OCI-LY3 (cell line): ENCODE data around the gene ARHGDIA.

Experiments used
- H2AFZ ChIP-seq: fragments of 200-600, 300-600 bp; shearing (Covaris generic); 2 replicates; pipeline ENCODE4 v1.6.0; 2014; ENCODE audit warnings: antibody characterized with exemption, low read depth, low read length
- H3K27ac ChIP-seq: fragments of 200-600, 300-600 bp; sonication (generic); 2 replicates; pipeline ENCODE4 v1.5.1; 2014; ENCODE audit warnings: mild to moderate bottlenecking, low read length, moderate library complexity, mixed read lengths
- H3K27me3 ChIP-seq: fragments of 200-600, 300-600 bp; sonication (generic); 2 replicates; pipeline ENCODE4 v1.6.1; 2014; ENCODE audit warnings: low read depth, low read length, mixed read lengths
- H3K36me3 ChIP-seq: fragments of 200-600, 300-600 bp; sonication (generic); replicated peaks from 2 replicates; pipeline ENCODE3; 2014; ENCODE audit warnings: low read depth, low read length, mixed read lengths
- H3K4me1 ChIP-seq: fragments of 300-600, 200-600 bp; sonication (generic); 2 replicates; pipeline ENCODE4 v1.6.1; 2014; ENCODE audit warnings: low read length, mixed read lengths
- H3K4me2 ChIP-seq: fragments of 200-600, 300-600 bp; sonication (generic); 2 replicates; pipeline ENCODE4 v1.6.1; 2014; ENCODE audit warnings: low read length, mixed read lengths
- H3K4me3 ChIP-seq: fragments of 300-600, 200-600 bp; sonication (generic); 2 replicates; pipeline ENCODE4 v1.5.1; 2014; ENCODE audit warnings: antibody characterized with exemption, mild to moderate bottlenecking, low read length, moderate library complexity
- H3K79me2 ChIP-seq: fragments of 300-600, 200-600 bp; shearing (Covaris generic); 2 replicates; pipeline ENCODE4 v1.6.1; 2014; ENCODE audit warnings: mild to moderate bottlenecking, low read length, mixed read lengths
- H3K9ac ChIP-seq: fragments of 300-600, 200-600 bp; shearing (Covaris generic); 2 replicates; pipeline ENCODE4 v1.6.0; 2014; ENCODE audit warnings: mild to moderate bottlenecking, low read length, moderate library complexity
- H3K9me3 ChIP-seq: fragments of 200-600, 300-600 bp; shearing (Covaris generic); 2 replicates; pipeline ENCODE4 v1.6.1; 2014; ENCODE audit warnings: low read length, mixed read lengths; ENCODE audit not compliant: insufficient read depth
- H4K20me1 ChIP-seq: fragments of 200-600, 300-600 bp; sonication (generic); 2 replicates; pipeline ENCODE4 v1.6.1; 2016; ENCODE audit warnings: low read length, mixed read lengths; ENCODE audit not compliant: insufficient read depth
- EZH2phosphoT487 ChIP-seq: fragments of 200-600 bp; shearing (Covaris generic); IDR thresholded peaks from 2 replicates; pipeline ENCODE4 v1.6.1; 2018; ENCODE audit warnings: antibody characterized with exemption, mixed run types, low read depth
- TF ChIP-seq, protein P1 (sequence below): fragments of 200-600, 300-600 bp; sonication (generic); IDR thresholded peaks from 2 replicates; pipeline ENCODE4 v1.5.1; 2014; ENCODE audit warnings: antibody characterized with exemption, low read length, low read depth

Gene ARHGDIA

DNA sequence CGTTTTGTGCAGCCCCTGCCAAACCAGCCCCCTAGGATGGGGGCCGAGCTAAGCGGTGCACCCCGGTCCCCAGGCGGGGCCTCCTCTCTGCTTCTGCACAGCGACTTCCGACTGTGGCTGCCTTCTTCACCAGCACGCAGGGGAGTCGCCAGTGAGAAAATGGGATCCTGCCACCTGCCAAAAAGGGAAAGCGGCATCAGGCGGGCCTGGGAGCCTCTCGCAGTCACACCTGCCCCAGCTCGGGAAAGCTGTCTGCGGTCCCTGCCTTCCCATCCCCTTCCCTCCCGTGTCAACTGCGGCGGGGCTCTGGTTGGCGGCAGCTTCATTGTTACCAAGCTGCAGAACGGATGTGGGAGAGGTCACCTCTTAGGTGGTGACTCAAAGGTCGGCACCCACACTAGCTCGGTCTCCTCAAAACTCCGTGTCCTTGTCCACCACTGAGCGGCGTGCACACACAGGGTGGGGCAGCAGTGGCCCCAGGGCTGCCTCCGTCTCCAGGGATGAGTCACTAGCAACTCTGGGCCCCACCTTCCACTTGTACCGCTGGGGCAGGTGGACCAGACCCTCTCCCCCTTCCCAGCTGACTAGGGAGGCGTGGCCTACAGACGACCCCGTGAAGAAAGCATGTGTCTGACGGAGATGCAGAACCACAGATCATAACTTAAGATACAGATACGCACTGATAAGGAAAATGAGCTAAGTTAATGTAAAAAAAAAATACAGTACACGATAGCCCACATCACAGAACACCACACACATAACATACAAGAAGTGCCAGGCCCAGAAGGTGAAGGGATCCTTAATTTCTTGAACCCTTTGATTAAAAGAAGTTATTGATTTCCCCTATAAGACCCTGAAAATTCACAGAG lies 41.5 kb upstream of the ARHGDIA start:
- no peak overlapping the region for H3K27ac ChIP-seq
- H3K27me3 ChIP-seq, result no peaks in the 10 kb centered on the region
- H3K79me2 ChIP-seq, result peaks cover 30% of the 10 kb centered on the region
- no peaks in the 10 kb centered on the region for H3K9me3 ChIP-seq
- H3K9ac ChIP-seq, result no peak overlapping the region
- no peak for TF ChIP-seq EZH2phosphoT487
- TF ChIP-seq, protein P1, sequence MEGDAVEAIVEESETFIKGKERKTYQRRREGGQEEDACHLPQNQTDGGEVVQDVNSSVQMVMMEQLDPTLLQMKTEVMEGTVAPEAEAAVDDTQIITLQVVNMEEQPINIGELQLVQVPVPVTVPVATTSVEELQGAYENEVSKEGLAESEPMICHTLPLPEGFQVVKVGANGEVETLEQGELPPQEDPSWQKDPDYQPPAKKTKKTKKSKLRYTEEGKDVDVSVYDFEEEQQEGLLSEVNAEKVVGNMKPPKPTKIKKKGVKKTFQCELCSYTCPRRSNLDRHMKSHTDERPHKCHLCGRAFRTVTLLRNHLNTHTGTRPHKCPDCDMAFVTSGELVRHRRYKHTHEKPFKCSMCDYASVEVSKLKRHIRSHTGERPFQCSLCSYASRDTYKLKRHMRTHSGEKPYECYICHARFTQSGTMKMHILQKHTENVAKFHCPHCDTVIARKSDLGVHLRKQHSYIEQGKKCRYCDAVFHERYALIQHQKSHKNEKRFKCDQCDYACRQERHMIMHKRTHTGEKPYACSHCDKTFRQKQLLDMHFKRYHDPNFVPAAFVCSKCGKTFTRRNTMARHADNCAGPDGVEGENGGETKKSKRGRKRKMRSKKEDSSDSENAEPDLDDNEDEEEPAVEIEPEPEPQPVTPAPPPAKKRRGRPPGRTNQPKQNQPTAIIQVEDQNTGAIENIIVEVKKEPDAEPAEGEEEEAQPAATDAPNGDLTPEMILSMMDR, result no peak
- peaks cover 14% of the 10 kb centered on the region for H3K4me1 ChIP-seq
- peaks cover 10% of the 10 kb centered on the region; the same call in 1 of the 2 replicates for H4K20me1 ChIP-seq
- peaks cover 34% of the 10 kb centered on the region for H3K36me3 ChIP-seq
- no peak overlapping the region for H2AFZ ChIP-seq
- no peak overlapping the region for H3K4me3 ChIP-seq
- H3K4me2 ChIP-seq, result no peak overlapping the region

DNA sequence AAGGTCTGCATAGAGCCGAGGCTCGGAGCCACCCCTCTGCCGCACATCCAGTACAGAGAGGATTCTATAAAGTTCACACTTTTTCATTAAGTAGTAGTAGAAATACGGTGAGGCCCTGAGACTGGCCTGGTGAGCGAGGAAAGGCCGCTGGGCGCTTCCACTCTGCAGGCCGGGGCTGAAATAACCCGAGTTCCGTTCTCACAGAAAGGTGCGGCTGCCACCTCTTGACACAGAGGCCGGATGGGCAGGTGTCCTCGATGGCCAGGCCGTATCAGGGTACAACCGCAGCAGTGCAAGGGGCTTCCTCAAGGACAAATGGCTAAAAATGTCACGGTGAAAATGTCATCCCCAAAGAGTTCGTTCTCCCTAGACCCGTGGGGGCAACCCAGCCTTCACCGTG lies 40.8 kb upstream of the ARHGDIA start:
- peaks cover 11% of the 10 kb centered on the region for H3K4me1 ChIP-seq
- no peak overlapping the region for H3K9ac ChIP-seq
- H3K36me3 ChIP-seq, result peaks cover 34% of the 10 kb centered on the region
- H4K20me1 ChIP-seq, result peaks cover 7% of the 10 kb centered on the region; the same call in 1 of the 2 replicates
- no peak for TF ChIP-seq EZH2phosphoT487
- TF ChIP-seq, protein P1, result no peak
- peaks cover 23% of the 10 kb centered on the region for H3K79me2 ChIP-seq
- no peaks in the 10 kb centered on the region for H3K27me3 ChIP-seq
- H2AFZ ChIP-seq, result no peak overlapping the region
- peak overlapping the region; percentile 56; the same call in 1 of the 2 replicates for H3K4me3 ChIP-seq
- H3K4me2 ChIP-seq, result peak overlapping the region; percentile 42
- no peaks in the 10 kb centered on the region for H3K9me3 ChIP-seq
- H3K27ac ChIP-seq, result no peak overlapping the region

DNA sequence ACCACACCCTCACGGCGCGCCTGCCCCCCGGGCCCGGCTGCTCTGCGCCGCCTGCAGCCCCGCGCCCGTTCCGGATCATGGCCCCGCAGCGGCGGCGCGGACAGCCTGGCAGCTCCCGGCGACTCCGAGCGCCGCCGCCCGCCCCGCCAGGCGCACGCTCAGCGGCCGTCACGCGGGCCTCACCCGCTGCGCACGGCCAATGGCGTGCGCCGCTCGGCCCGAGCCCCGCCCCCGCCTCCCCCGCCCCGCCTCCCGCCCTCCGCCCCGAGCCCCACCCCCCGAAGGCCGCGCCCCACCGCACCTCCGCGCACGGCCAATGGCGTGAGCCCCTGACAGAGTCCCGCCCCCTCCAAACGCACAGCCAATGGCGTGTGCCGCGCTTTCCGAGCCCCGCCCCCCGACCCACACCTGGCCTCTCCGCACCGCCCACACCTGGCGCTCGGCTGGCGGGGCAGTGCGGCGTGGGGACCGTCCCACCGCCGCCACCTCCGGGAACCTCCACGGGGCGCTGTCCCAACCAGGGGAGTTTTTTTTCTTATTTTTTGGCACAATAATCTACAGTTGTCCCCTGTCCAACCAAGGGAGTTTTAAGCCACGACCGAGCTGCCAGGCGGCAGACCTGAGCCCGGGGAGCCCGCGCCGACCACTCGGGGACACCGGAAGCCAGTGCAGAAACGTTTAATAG lies 40.3 kb upstream of the ARHGDIA start, which contains the start of gene PCYT2:
PCYT2 (minus strand) TSS at position 123 of the 685 bp plus-strand sequence; CDS start at position 79, 44 bp downstream.
- TF ChIP-seq EZH2phosphoT487, result no peak
- H3K4me2 ChIP-seq, result peak within 1 kb of the TSS; percentile 91
- peak within 1 kb of the TSS; percentile 96 for H3K4me3 ChIP-seq
- no peaks in the 10 kb centered on the region for H3K9me3 ChIP-seq
- no peak within 1 kb of the TSS for H3K27ac ChIP-seq
- peak within 1 kb of the TSS; percentile 76 for H3K9ac ChIP-seq
- no peaks in the 10 kb centered on the region for H3K27me3 ChIP-seq
- peaks cover 7% of the 10 kb centered on the region for H3K4me1 ChIP-seq
- H4K20me1 ChIP-seq, result 0 out of 2 replicates have a peak, but pooled peaks cover 4% of the 10 kb centered on the region
- H3K36me3 ChIP-seq, result peaks cover 34% of the 10 kb centered on the region
- no peak within 1 kb of the TSS for H2AFZ ChIP-seq
- H3K79me2 ChIP-seq, result peaks cover 17% of the 10 kb centered on the region

DNA sequence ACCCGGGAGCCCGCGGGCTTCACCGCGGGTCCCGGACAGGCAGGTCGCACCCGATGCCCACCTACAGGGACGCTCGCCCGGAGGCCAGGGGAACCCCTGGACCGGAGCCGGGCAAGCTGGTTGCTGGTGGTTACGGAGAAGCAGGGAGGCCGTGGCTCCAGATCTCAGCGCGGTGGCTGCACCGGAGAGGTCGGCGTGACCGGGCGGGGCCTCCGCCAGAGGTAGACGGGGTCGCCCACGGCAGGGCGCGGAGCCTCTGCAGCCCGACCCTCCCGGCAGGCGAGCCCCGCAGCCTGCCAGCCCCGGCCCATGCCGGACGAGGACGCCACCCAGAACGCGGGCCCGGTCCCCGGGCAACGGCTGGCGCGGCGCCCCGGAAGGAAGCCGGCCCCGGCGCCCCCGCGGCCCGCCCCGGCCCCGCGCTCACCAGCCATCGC lies 39.7 kb upstream of the ARHGDIA start:
- Histone ChIP-seq H3K9ac (peak overlapping the region; percentile 76), H3K4me1 (peaks cover 7% of the 10 kb centered on the region), H2AFZ (no peak overlapping the region), H4K20me1 (0 out of 2 replicates have a peak, but pooled peaks cover 4% of the 10 kb centered on the region), H3K4me2 (peak overlapping the region; percentile 91), H3K36me3 (peaks cover 30% of the 10 kb centered on the region), H3K27ac (no peak overlapping the region), H3K79me2 (peaks cover 12% of the 10 kb centered on the region; the same call in 1 of the 2 replicates), H3K4me3 (peak overlapping the region; percentile 96), H3K9me3 (no peaks in the 10 kb centered on the region), H3K27me3 (no peaks in the 10 kb centered on the region)
- TF ChIP-seq, protein P1, result no peak
- no peak for TF ChIP-seq EZH2phosphoT487
